ENCODE data around the gene HOXD12.

HOXD12 gene

DNA sequence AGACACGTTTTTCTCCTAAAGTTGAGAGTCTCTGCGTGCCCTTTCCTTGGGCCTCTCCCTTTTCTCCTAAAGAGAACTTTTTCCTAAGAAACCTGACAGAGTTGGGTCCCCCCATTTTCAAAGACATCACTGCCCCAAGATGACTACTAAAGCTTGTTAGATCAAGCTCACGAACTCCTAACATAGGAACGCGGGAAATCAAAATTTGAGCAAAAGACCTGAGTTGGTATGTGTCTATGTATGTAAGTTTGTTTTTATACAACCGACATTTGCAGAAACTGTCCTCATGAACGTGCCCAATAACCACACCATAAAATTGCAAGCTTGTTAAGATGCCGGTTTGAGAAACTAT, 5.7 kb upstream of the HOXD12 start:
- no peak for DNase-seq

DNA sequence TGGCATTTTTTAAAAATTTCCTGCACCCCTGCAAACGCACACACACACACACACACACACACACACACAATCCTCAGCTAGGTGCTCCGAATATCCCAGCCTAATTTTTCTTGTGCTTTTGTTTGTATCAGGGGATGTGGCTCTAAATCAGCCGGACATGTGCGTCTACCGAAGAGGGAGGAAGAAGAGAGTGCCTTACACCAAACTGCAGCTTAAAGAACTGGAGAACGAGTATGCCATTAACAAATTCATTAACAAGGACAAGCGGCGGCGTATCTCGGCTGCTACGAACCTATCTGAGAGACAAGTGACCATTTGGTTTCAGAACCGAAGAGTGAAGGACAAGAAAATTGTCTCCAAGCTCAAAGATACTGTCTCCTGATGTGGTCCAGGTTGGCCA, 5.2 kb upstream of the HOXD12 start:
- DNase-seq, result no peak

DNA sequence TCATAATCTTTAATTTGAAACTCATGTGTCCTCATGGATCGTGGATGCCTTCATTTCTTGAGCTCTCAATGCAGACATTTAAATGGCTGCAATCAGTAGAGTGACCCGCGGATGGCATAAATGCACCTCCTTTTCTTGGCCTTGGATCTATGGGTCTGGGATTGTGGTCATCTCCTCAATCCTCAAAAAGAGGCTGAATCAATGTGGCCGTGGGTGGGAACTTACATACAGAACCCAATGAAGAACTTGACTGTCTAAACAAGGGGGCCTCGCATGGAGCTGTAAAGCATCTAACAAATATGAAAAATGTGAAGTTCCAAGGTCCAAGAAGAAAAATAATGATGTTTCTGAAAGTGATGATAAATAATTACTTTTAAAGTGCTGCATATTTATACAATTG, 4.2 kb upstream of the HOXD12 start:
- DNase-seq, result no peak

DNA sequence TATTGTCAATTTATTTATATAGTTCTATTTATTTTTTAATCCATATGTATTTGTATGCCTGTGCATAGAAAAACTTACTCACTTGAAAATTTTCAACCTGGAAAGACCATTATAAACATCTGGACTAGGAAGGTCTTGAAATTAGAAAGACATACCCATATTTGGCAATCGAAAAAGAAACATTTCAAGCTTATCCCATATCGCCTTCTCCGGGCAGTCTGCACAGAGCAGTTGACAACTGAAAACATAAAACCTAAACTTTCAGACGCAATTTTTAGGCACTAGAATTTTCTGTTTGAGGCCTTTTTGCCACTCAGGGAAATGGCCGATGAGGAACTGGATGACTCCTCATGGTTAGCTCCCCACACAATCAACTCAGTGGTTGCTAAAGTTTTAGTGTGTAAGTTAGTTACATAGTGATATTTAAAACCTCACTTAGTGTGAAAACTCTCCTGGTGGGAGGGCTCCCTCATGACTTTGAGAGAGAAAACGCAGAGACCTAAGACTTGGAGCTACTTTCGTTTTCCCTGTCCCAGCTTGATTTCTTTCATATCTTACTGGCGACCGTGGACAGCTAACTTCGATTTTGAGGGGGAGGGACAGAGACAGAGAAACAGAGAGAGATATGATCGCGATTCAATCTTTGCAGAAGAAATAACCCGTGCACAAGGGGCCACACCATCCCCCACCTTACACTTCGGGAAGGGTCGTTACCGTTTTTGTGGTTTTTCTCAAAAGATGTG, 3.2 kb upstream of the HOXD12 start:
- DNase-seq, result no peak

DNA sequence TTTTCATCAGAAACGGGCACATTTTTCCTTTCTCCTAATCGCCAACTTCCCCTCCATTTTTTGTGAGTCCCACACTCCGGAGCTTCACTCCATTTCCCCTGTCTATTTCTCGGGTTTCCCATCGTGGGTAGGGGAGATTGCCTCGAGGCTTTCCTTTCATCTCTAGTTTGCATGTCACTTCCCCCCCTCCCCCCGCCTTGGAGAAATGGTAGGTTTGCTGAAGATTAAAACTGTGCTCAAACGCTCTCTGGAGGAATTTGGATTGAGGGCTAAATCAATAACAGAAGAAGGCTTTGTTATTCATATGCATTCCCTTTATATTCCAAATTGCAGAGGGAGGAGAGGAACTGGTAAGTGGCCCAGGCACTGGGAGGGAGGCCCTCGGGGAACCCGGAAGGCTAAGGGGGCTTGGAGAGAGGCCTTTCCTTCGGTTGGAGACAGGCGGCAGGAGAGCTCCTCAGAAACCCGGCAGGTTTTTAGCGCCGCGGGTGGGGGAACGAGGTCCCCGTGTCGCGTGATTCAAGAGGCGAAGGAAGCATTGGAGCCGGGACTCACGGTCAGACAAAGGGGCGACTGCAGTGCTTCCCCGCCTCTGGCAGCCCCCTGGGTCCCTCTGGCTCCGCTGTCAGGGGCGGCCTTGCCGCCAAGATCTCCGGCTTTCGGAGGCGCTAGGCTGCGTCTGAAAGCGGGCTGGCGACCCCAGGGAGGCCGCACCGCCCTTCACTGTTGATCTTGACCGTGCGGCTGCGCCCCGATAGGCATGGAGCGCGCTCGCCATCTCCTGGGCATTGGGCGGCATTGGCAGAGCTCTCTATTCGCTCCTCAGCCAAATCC, 2.4 kb upstream of the HOXD12 start:
- DNase-seq, result no peak

DNA sequence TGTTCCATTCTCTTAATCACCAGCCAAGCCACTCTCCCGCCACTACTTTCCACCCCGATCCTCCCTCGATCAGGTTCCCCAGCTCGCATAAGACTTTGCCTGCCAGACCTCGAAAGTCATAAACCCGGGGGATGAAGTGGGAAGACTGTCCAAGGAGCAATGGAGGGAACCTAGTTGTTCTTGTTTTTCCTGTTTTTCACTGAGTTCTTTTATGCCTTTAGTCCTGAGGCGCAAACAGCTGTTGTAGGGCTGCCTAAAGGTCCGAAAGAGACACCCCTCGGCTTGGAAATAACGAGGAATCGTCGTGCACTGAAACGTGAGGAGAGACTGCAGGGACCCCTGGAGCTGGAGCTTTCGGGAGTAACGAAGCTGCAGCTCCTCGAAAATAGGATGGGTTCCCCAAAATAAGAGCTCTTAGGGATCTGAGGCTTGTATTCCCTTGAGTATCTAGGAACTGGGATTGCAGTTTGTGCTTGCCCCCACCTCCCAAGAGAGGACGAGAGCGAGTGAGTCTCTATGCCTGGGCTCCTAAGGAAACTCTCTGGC, 1.7 kb upstream of the HOXD12 start:
- DNase-seq, result no peak

DNA sequence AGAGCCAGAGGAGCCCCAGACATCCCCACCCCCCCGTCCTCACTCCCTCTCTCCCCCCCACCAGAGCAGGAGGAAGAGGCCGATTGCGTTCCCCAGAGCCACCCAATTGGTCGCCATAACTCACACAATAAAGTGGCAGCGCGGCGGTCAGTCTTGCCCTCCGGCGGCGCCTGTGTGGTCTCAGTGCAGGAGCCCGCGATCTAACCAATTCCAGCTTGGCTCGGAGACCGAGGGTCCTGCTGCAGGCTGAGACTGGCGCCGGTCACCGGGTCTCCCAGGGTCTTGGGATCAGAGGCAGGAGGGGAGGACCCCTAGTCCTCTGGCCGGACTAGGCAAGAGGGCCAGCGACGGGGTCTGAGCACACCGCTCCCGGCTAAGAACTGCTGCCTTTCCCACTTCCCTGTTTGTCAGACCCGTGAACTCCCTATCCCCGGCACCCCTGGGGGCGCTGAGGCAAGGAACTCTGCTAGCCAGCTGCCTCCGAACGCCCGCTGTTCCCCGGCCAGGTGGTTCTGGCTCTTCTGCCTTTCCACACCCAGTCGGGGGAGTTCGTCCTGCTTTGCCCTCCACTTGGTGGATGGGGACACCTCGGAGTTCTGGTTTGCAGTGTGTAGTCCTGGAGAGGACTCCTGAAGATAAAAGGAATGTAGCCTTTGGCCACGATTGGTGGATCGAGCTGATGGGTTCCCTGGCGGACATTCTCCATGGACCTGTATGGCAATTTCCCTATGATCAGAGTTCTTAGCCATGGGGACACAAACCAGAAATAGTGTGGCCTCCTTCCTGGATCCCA, 1.0 kb upstream of the HOXD12 start:
- DNase-seq, result no peak

DNA sequence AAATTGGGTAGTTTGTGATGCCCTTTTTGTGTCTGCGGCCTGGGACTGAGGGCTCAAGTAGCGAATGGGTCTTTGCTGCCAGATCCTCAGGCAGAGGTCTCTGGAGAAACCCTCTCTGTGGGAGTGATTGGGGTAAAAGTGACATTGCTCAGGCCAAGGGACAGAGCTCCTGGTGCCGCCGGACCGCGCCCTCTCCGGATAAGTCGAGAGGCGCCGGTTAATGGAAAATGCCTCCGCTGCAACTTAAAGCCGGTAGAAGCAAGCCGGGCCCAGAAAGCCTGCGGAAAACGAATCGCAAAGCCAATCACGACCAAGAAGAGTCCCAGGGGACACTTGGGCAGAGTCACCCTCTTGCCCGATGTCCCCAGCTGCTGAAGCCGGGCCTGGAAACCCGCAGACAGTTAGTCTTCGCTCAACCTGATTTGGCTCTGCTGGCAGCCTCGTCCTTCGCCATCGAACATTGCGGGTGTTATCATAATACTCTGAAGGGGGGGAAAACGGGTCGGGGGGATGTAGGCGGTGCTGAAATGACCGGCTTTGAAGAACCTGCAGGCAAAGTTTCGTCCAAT, 352 bp upstream of the HOXD12 start:
- no peak for DNase-seq

DNA sequence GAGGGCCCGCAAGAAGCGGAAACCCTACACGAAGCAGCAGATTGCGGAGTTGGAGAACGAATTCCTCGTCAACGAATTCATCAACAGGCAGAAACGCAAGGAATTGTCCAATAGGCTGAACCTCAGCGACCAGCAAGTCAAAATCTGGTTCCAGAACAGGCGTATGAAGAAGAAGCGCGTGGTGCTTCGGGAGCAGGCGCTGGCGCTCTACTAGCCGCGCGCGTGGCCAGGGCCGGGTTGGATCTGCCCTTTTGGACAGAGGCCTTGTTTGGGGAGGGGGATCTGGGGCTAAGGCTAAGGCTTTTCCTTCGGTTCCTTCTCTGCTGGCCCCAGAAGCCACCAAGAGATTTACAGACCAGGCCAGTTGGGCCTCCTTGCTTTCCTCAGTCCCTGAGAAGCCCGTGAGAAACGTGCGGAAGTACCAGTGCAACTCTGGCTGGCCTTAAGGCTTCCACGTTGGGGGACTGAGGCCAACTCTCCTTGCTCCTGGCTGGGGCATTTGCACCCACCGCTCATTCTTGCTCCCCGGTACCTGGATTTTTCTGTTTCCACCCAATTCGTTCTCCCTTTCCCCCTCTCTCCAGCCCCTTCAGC, 1.0 kb downstream of the HOXD12 start:
- DNase-seq, result no peak

DNA sequence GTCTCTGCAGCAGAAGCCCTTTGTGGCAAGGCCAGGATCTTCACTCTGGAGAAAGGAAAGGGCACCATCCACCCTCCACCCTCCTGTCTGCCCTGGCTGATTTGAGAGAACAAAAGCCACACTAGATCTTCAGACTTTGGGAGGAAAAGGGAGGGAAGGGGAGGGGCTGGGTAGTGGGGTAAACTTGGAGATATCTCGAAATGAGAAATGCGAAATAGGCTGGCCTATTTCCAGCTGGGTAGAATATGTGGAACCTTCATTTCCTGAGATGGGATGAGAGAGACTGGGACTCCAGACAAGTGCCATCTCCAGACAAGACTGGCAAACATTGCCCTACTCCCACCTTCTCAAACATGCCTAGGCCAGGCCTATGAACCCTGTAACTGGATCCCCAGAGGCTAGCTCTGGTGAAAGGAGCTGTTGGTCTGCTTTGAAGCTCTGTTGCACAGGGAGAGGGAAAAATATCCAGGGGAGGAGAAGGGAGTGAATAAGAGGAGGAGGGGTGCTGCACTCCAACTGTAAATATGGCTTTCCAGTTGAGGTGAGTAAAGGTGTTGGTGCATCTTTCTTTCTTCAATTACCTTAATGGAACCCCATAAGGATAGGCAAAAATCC, 1.7 kb downstream of the HOXD12 start:
- no peak for DNase-seq

DNA sequence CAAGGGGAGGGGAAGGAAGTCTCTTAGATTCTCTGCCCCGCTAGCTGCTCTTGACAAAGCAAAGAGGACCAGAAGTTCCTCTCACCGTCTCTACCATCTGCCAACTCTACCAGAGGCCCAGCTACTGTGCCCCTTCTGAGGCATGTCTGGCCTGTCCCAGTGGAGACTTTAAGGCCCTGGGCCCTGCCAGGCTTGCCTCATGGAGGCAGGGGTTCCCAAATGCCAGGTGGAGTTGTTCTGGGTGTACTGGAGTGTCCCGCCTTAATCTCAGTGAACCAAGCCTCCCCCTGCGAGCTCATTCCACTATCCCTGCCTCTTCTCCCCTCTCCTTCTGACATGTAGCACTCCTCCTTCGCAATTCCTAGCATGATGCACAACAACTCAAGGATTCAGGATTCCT, 2.2 kb downstream of the HOXD12 start:
- no peak for DNase-seq

DNA sequence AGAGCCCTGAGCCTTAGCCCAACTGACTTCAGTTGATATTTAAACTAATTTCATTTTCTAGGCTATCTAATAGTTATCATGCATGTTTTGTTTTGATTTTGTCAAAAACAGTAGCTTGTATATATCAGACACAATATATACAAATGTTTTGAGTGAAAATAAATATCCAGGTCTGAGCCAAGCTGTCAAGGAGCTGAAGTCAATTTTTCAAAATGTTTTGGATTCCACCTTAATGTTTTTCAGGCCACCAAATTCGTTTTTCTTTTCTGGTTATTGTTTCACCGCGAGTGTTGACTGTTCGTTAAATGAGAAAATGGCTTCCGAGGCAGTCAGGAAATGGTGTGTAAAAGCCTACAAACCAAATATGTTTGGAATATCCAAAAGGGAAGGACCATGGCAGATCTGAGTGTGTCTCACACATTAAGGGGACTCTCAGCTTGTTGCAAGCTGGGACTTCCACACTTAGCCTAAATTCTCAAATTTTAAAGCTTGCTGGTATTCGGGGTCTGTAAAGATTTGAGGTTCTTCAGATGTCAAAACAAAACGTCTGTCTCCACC, 2.8 kb downstream of the HOXD12 start:
- no peak for DNase-seq

DNA sequence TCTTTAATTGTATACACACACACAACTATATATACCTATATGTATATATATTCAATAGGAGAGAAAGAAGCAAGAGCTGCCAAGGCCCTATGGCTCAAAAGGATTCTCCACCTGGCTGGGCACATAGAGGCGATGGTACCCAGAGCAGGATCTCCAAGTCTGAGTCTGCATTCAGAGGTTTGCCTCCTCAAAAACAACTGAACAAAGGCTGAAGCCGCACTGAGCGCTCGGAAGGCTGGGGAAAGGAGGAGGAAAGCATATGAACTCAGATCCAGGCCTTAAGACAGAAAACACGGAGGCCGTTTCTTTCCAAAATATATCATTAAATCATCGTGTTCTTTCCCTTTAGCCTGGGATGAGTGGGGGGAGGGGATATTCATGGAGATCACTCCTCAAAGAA, 3.6 kb downstream of the HOXD12 start:
- no peak for DNase-seq

DNA sequence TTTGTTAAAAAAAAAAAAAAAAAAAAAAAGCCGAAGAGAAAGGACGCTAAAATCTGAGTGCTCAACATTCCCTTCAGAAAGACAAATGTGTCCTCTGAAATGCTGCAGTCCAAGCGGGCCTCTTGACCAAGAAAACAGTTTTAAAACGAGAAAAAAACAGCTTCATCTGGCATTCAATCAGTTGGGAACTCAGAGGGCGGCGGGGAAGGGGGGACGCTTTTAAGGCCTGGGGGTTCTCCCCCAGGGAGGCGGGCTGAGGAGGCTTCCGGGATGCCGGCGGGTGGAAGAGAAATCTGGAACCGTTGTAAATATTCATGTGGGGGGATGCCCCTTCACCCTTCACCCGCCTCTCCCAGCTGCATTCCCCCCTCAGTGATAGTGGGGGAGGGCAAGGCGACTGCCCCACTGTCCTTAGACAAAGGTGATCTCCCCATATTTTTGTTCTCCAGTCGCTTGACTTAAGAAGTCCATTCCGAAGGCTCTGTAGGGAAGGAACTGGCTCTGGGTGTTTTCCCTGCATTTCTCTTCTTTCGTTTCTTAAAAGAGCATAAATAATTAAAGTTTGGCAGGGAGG, 4.2 kb downstream of the HOXD12 start:
- DNase-seq, result no peak

DNA sequence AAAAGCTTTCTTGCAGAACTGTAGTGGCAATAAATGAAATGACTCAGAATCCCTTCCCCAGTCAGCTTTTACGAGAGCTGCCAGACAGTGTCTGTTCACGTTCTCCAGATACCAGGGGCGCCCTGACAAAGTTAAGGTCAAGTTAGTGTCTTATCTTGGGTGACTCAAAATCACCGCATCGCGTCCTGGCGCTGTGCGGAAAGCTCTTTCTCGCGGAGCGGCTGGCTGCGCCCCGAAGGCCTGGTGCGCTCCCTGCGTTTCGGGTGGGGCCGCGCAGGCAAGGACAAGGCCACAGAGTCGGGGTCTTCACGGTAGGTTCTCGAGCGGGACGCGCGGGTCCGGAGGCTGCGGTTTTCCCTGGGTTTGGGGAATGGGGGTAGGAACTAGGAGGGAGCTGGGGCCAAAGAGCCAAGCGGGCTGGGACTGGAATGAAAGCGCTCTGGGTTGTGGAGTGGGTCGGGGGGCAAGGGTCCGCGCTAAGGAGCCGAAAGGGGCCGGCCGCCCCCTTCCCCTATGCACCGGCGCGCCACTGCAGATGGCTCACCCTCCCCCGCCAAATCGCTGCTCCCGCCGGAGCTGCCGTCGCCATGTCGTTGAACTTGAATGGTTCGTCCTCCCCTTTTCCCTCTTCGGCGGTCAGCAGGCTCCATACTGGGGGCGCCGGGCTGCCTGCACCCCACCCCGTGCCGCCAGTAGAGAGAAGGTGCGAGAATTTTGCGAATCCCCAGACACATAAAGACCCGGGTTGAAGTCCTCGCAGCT, 4.9 kb downstream of the HOXD12 start:
- DNase-seq, result no peak

DNA sequence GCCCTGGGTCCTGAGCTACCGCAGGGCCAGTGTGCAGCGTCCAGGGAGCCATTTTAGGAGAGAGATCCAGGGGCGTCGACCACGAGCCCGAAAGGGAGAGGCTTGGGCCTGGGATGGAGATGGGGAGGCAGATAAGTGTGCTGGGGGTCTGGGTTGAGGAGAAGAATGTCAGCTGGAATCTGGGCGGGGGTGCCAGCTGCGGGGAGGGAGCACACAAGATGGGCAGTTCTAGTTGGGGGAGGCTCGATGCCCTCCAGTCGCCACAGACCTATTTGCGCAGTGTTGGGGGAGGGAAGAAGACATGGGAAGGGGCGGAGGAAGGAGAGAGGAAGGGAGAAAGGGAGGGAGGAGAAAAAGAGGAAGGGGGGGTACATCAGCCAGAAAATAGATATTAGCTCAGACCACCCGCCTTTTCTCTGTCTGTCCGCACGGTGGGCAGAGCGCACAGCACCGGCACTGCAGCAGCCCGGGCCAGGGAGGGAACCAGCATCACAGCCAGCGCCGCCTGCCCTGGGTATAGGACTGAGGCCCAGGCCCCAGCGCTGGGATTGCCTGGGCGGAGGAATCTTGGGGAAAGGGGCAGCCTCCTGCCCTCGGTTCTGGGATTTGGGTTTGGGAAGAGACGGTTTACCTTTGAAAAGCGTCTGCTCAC, 5.6 kb downstream of the HOXD12 start:
- DNase-seq, result no peak

DNA sequence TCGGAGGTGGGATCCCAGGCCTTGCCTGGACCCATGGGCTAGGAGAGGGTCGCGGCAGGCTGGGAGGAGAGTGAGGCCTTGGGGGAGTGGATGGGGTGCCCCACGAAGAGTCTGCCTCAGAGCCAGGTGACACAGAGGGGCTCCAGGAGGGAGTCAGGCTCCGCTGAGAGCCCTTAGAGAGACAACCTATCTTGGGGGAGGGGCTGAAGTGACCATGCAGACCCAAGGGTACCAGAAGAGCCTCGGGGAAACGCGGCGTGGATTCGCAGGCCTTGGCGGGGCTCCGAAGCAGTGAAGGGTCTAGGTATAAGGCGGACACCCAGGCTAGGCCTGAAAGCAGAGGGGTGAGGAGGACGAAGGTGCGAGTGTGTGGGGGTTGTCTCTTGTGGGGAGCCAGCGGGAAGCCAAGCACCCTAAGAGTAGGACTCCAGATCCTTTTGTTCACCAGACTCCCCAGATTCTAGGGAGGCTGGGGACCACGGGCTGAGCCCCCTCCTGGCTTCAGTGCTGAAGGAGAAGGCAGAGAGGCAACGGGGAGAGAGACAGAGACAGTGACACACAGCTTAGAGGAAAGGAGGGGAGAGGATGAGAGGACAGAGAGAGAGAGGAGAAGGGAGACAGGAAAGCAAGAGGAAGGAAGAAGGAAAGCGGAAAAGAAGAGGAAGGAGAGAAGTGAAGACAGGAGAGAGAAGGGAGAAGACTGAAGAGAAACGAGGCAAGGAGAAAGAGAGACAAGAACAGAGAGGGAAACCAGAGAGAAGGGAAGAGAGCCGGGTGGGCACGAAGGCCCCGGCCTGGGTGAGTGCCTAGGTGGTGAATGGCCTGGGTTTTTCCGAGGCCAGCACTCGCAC, 6.4 kb downstream of the HOXD12 start:
- no peak for DNase-seq

DNA sequence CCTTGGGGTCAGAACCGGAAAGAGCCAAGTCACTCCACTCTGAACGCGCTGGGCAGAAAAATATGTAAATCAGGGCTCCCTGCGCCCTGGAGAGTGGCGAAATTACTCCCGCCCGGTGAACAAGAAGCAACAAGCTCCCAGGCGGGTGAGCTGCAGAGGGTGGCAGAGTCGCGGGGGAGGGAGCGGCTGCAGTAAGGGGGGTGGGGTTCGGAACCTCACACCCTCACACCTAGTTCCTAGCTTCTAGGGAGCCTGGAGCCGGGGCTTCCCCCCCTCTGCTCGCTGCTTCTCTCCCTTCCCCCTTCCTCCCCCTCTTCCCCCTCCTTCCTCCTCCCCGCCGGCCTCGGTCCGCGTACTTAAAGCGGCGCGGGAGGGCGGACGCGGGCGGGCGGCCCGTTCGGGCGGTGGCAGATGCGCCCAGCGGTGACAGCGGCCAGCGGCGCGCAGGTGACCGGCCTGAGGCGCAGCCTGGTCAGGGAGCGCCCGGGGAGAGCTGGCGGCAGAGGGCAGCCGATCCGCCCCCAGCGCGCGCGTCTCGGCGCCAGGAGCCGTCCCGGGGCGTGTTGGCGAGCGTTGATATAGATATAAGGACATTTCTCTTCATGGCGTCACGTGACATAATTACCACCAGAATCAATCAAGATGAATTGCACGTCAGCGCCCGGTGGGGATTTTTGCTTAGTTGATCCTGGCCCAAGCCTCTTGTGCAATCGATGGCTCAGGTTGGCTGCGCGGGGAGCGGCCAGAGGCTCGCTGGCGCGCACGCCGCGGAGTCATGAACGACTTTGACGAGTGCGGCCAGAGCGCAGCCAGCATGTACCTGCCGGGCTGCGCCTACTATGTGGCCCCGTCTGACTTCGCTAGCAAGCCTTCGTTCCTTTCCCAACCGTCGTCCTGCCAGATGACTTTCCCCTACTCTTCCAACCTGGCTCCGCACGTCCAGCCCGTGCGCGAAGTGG, 7.3 kb downstream of the HOXD12 start, which contains the start of gene HOXD11:
HOXD11 (plus strand) TSS at position 700 of the 959 bp plus-strand sequence; CDS start at position 776, 76 bp downstream.
- DNase-seq, result no peak

All from cerebellar nuclear complex (tissue), 1 donor.